B cell (primary cell): Measurements from ENCODE around the gene IAPP. TPM values are rescaled to one million over a fixed set of nuclear protein-coding genes. Genes with fewer than 3 reads are reported as not detected.

ENCODE experiments used
- ATAC-seq: fragments of 200-7000 bp; cut with Tn5 transposase; one replicate; pipeline ENCODE4 v1.10.0; 2021; ENCODE audit warnings: low read depth, mild to moderate bottlenecking, moderate number of reproducible peaks, moderate library complexity
- CTCF ChIA-PET: fragments of 350-600 bp; sonication (Branson Sonifier 250); formaldehyde crosslinking; loops from one replicate; lab custom pipeline; 2021; ENCODE audit warnings: antibody characterized with exemption, inconsistent platforms; lab: Charles Lee
- POLR2A ChIA-PET: fragments of 350-600 bp; sonication (Branson Sonifier 250); formaldehyde crosslinking; loops from one replicate; lab custom pipeline; 2021; ENCODE audit warnings: antibody characterized with exemption; lab: Charles Lee
- DNase-seq: peaks from one replicate; pipeline ENCODE4 v3.0.0; 2013
- H2AFZ ChIP-seq: 2 replicates; pipeline ENCODE4 v1.6.1; 2012; ENCODE audit warnings: mild to moderate bottlenecking, low read depth, low read length; ENCODE audit not compliant: insufficient read depth, poor library complexity, severe bottlenecking
- H3K27ac ChIP-seq, 2 donors: 1 replicate in 1 of 2; 2 replicates in 1 of 2; pipeline ENCODE4 v1.5.1; 2012 to 2013; ENCODE audit warnings: low read length in 2 of 2, mild to moderate bottlenecking in 2 of 2, moderate library complexity in 1 of 2
- H3K27me3 ChIP-seq, 4 experiments: fragments of 200-600 bp in 1 of 4; sonication (generic) in 1 of 4; replicated peaks in 1 of 4; 1 replicate in 2 of 4; 2 replicates in 2 of 4; pipeline versions ENCODE4 v1.6.1 to v1.7.0; 2013 to 2016; ENCODE audit warnings: low read length in 3 of 4, mild to moderate bottlenecking in 2 of 4, mixed read lengths in 1 of 4, moderate library complexity in 1 of 4; ENCODE audit not compliant: insufficient read depth in 4 of 4, control insufficient read depth in 3 of 4; ENCODE audit errors: control extremely low read depth in 1 of 4
- H3K36me3 ChIP-seq, 2 experiments: replicated peaks in 1 of 2; 1 replicate in 1 of 2; 2 replicates in 1 of 2; pipeline versions ENCODE4 v1.6.1 to v1.7.1; 2013; ENCODE audit warnings: low read length in 1 of 2; ENCODE audit not compliant: insufficient read depth in 2 of 2, control insufficient read depth in 1 of 2; ENCODE audit errors: control extremely low read depth in 1 of 2, extremely low read depth in 1 of 2
- H3K4me1 ChIP-seq, 2 donors: fragments of 200-600 bp in 1 of 2; sonication (generic) in 1 of 2; 1 replicate in 1 of 2; 2 replicates in 1 of 2; pipeline versions ENCODE4 v1.5.1 to v1.6.1; 2013 to 2017; ENCODE audit warnings: low read length in 2 of 2; ENCODE audit not compliant: control insufficient read depth in 2 of 2, insufficient read depth in 2 of 2
- H3K4me2 ChIP-seq: replicated peaks from 2 replicates; pipeline ENCODE3; 2012; ENCODE audit warnings: mild to moderate bottlenecking, low read depth, low read length; ENCODE audit not compliant: poor library complexity, severe bottlenecking
- H3K4me3 ChIP-seq, 5 experiments: fragments of 200-600 bp in 1 of 5; sonication (generic) in 1 of 5; 1 replicate in 3 of 5; 2 replicates in 2 of 5; pipeline versions ENCODE4 v1.5.1 to v1.7.0; 2011 to 2016; ENCODE audit warnings: low read length in 4 of 5, mild to moderate bottlenecking in 4 of 5, low read depth in 2 of 5, control low read depth in 1 of 5, moderate library complexity in 1 of 5; ENCODE audit not compliant: insufficient read depth in 1 of 5; ENCODE audit errors: control extremely low read depth in 1 of 5, extremely low read depth in 1 of 5
- H3K79me2 ChIP-seq: fragments of 200-600 bp; sonication (generic); one replicate; pipeline ENCODE4 v1.6.0; 2016; ENCODE audit warnings: low read length; ENCODE audit not compliant: control insufficient read depth, insufficient read depth
- H3K9ac ChIP-seq: fragments of 200-600 bp; sonication (generic); 2 replicates; pipeline ENCODE4 v1.6.1; 2017; ENCODE audit warnings: mild to moderate bottlenecking, low read length, moderate library complexity
- H3K9me3 ChIP-seq, 3 donors: one replicate each; pipeline versions ENCODE4 v1.6.1 to v1.7.1; 2013; ENCODE audit warnings: low read length in 2 of 3; ENCODE audit not compliant: control insufficient read depth in 2 of 3, insufficient read depth in 1 of 3; ENCODE audit errors: control extremely low read depth in 1 of 3
- H4K20me1 ChIP-seq: 2 replicates; pipeline ENCODE4 v1.6.0; 2012; ENCODE audit warnings: mild to moderate bottlenecking, low read length; ENCODE audit not compliant: insufficient read depth, control insufficient read depth, poor library complexity, severe bottlenecking
- H3K27ac Mint-ChIP-seq: one replicate; pipeline ENCODE4 v1.8.0; 2021; ENCODE audit warnings: mixed read lengths
- H3K27me3 Mint-ChIP-seq: one replicate; pipeline ENCODE4 v1.8.0; 2021; ENCODE audit warnings: mixed read lengths
- H3K4me1 Mint-ChIP-seq: one replicate; pipeline ENCODE4 v1.8.0; 2021; ENCODE audit warnings: mixed read lengths
- H3K4me3 Mint-ChIP-seq: one replicate; pipeline ENCODE4 v1.8.0; 2021; ENCODE audit warnings: mixed read lengths
- H3K9me3 Mint-ChIP-seq: one replicate; pipeline ENCODE4 v1.8.0; 2022; ENCODE audit warnings: mixed read lengths; ENCODE audit not compliant: insufficient read depth
- EZH2 ChIP-seq: IDR thresholded peaks from 2 replicates; pipeline ENCODE4 v1.6.1; 2012; ENCODE audit warnings: borderline replicate concordance, low read depth, mild to moderate bottlenecking, moderate library complexity, low read length; ENCODE audit not compliant: insufficient read depth, poor library complexity, severe bottlenecking
- WGBS: methylation state at CpG from one replicate; pipeline ENCODE4 v1.1.5; 2013; ENCODE audit warnings: missing lambda C conversion rate; ENCODE audit not compliant: insufficient coverage; 5-methylcytosine and 5-hydroxymethylcytosine counted together
- intact Hi-C: fragments of 100-400 bp; cut with micrococcal nuclease; formaldehyde crosslinking; loops from one replicate; pipeline ENCODE4 v1.10.0; 2022
- polyA plus RNA-seq: library from polyadenylated mRNA; depleted of rRNA; stranded (reverse); fragments of >200 nt; gene quantifications from 2 replicates; pipeline ENCODE4 v1.2.3, GENCODE V29; 2012
- total RNA-seq, 2 donors: library from RNA; stranded (reverse); fragments of 120-200 nt in 1 of 2; gene quantifications; 1 replicate in 1 of 2; 2 replicates in 1 of 2; pipeline versions ENCODE4 v1.2.3 to v1.2.4, GENCODE V29; 2013 to 2022
- TF ChIP-seq, protein P1 (sequence below): fragments of 200-600 bp; IDR thresholded peaks from one replicate; pipeline ENCODE4 v1.8.0; 2022; ENCODE audit warnings: antibody characterized with exemption, mild to moderate bottlenecking

The IAPP gene
- total and polyA plus RNA-seq, 2 donors (not counting 1 experiment from before 2014, with no cell fraction given), result not detected

- Histone ChIP-seq H3K79me2 (no peaks in the 10 kb centered on the region), H3K36me3 (no peaks in the 10 kb centered on the region), H3K9ac (no peak overlapping the region), H3K9me3 (no peaks in the 10 kb centered on the region), H4K20me1 (no peaks in the 10 kb centered on the region), H2AFZ (no peak overlapping the region), H3K27ac (no peak overlapping the region), H3K4me2 (no peak overlapping the region), H3K27me3 (no peaks in the 10 kb centered on the region), H3K4me3 (no peak overlapping the region), H3K4me1 (no peaks in the 10 kb centered on the region)
- no CpG with 5 or more reads among the region's 1 CpG for WGBS
- ATAC-seq (no peak), DNase-seq (no peak)
- H3K27ac Mint-ChIP-seq, result no peak overlapping the region
- no peaks in the 10 kb centered on the region for H3K4me1 Mint-ChIP-seq
- intact Hi-C loops, result no loop called here
- peaks cover 5% of the 10 kb centered on the region for H3K27me3 Mint-ChIP-seq
- no peak overlapping the region for H3K4me3 Mint-ChIP-seq
- no peaks in the 10 kb centered on the region for H3K9me3 Mint-ChIP-seq
- TF ChIP-seq EZH2, result no peak
- TF ChIP-seq, protein P1, sequence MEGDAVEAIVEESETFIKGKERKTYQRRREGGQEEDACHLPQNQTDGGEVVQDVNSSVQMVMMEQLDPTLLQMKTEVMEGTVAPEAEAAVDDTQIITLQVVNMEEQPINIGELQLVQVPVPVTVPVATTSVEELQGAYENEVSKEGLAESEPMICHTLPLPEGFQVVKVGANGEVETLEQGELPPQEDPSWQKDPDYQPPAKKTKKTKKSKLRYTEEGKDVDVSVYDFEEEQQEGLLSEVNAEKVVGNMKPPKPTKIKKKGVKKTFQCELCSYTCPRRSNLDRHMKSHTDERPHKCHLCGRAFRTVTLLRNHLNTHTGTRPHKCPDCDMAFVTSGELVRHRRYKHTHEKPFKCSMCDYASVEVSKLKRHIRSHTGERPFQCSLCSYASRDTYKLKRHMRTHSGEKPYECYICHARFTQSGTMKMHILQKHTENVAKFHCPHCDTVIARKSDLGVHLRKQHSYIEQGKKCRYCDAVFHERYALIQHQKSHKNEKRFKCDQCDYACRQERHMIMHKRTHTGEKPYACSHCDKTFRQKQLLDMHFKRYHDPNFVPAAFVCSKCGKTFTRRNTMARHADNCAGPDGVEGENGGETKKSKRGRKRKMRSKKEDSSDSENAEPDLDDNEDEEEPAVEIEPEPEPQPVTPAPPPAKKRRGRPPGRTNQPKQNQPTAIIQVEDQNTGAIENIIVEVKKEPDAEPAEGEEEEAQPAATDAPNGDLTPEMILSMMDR, result no peak
- POLR2A ChIA-PET, result no interaction called here
- CTCF ChIA-PET, result no interaction called here
Observed at GRCh38 chr12:21346542-21347205, 26.0 kb upstream of the IAPP start.

DNA sequence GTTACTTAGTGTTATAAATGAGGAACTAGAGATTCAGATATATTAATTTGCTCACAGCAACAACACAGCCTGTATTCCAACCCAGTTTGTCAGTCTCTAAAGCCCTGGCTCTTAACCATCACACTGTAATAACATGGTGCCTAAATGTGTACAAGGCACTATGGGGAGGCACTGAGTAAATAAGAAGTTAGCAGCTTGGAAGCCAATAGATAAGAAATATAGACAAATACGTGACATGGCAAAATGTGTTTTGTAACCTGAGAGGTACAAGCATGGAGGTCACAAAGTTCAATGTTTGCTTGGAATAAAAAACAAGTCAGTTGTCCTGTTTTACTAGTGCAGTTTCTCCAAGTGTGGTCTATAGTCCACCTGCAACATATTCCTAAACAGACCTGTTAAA, 21.7 kb upstream of the IAPP start:
- WGBS, result 100% methylated on average over 1 of the region's 1 CpG
- Histone ChIP-seq H4K20me1 (no peaks in the 10 kb centered on the region), H3K4me3 (no peak overlapping the region), H3K9ac (no peak overlapping the region), H3K9me3 (no peaks in the 10 kb centered on the region), H3K4me2 (no peak overlapping the region), H3K36me3 (no peaks in the 10 kb centered on the region), H3K79me2 (no peaks in the 10 kb centered on the region), H3K27me3 (no peaks in the 10 kb centered on the region), H3K4me1 (no peaks in the 10 kb centered on the region), H3K27ac (no peak overlapping the region), H2AFZ (no peak overlapping the region)
- Mint-ChIP-seq H3K9me3 (no peaks in the 10 kb centered on the region), H3K27ac (no peak overlapping the region), H3K4me1 (no peaks in the 10 kb centered on the region), H3K27me3 (peaks cover 7% of the 10 kb centered on the region), H3K4me3 (no peak overlapping the region)
- no peak for TF ChIP-seq EZH2
- TF ChIP-seq, protein P1, result no peak
- no peak for DNase-seq
- CTCF ChIA-PET, result no interaction called here
- intact Hi-C loops, result no loop called here
- POLR2A ChIA-PET, result no interaction called here
- ATAC-seq, result no peak
